IMR-90 (cell line): ENCODE data around the gene CFAP210. TPM values are rescaled to one million over a fixed set of nuclear protein-coding genes. Genes with fewer than 3 reads are reported as not detected.
A peak's percentile ranks its signal among the peaks of the same experiment; 100 is the strongest.

ENCODE experiments used
- ATAC-seq: fragments of 200-7000 bp; cut with Tn5 transposase; 2 replicates; pipeline ENCODE4 v1.9.1; 2020; ENCODE audit warnings: low read depth, mild to moderate bottlenecking, moderate library complexity
- BruUV-seq: library from RNA; stranded (reverse); fragments of 400-500 nt; replicated peaks from 2 replicates; lab custom pipeline; 2021; lab: Mats Ljungman, UMichigan
- CTCF ChIA-PET: fragments of 300-600 bp; formaldehyde crosslinking; extraction: SDS; loops from one replicate; lab custom pipeline; 2021; ENCODE audit warnings: antibody characterized with exemption; lab: Yijun Ruan, JAX
- POLR2A ChIA-PET: fragments of 300-600 bp; sonication (Branson Sonifier 250); formaldehyde crosslinking; loops from one replicate; lab custom pipeline; 2022; ENCODE audit warnings: antibody characterized with exemption; ENCODE audit not compliant: unreplicated experiment; lab: Charles Lee
- DNase-seq: peaks from one replicate; pipeline ENCODE4 v3.0.0; 2013
- H2AFZ ChIP-seq: replicated peaks from 2 replicates; pipeline ENCODE3; 2013; ENCODE audit warnings: low read length, mild to moderate bottlenecking; ENCODE audit not compliant: poor library complexity
- H2AK5ac ChIP-seq: 2 replicates; pipeline ENCODE4 v1.6.1; 2013; ENCODE audit warnings: low read depth, low read length, inconsistent platforms
- H2AK9ac ChIP-seq: replicated peaks from 2 replicates; pipeline ENCODE3; 2013; ENCODE audit warnings: mild to moderate bottlenecking, low read depth, low read length, moderate library complexity; ENCODE audit not compliant: poor library complexity
- H2BK120ac ChIP-seq: 2 replicates; pipeline ENCODE4 v1.6.1; 2013; ENCODE audit warnings: low read depth, low read length, inconsistent platforms
- H2BK15ac ChIP-seq: 3 replicates; pipeline ENCODE4 v1.6.1; 2013; ENCODE audit warnings: low read depth, low read length, inconsistent platforms
- H2BK20ac ChIP-seq: 2 replicates; pipeline ENCODE4 v1.6.1; 2013; ENCODE audit warnings: low read depth, mild to moderate bottlenecking, inconsistent platforms, low read length, moderate library complexity
- H2BK5ac ChIP-seq: 2 replicates; pipeline ENCODE4 v1.6.1; 2013; ENCODE audit warnings: mild to moderate bottlenecking, low read depth, low read length, inconsistent platforms; ENCODE audit not compliant: poor library complexity, severe bottlenecking
- H3K14ac ChIP-seq: replicated peaks from 2 replicates; pipeline ENCODE4 v1.6.1; 2013; ENCODE audit warnings: low read depth, low read length, inconsistent platforms
- H3K18ac ChIP-seq: 2 replicates; pipeline ENCODE4 v1.6.1; 2013; ENCODE audit warnings: low read depth, low read length, control low read depth
- H3K23ac ChIP-seq: 2 replicates; pipeline ENCODE4 v1.6.1; 2013; ENCODE audit warnings: low read depth, low read length, inconsistent platforms
- H3K27ac ChIP-seq: 2 replicates; pipeline ENCODE4 v1.5.1; 2013; ENCODE audit warnings: mild to moderate bottlenecking, control low read depth, low read length; ENCODE audit not compliant: insufficient read depth
- H3K27me3 ChIP-seq: 2 replicates; pipeline ENCODE4 v1.6.1; 2013; ENCODE audit warnings: low read length; ENCODE audit not compliant: control insufficient read depth, insufficient read depth
- H3K36me3 ChIP-seq: 2 replicates; pipeline ENCODE4 v1.6.1; 2013; ENCODE audit warnings: low read length, mixed read lengths; ENCODE audit not compliant: control insufficient read depth, insufficient read depth
- H3K4ac ChIP-seq: 2 replicates; pipeline ENCODE4 v1.6.1; 2013; ENCODE audit warnings: low read depth, low read length, inconsistent platforms
- H3K4me1 ChIP-seq: 2 replicates; pipeline ENCODE4 v1.6.1; 2013; ENCODE audit warnings: low read length, mixed read lengths; ENCODE audit not compliant: control insufficient read depth, insufficient read depth
- H3K4me2 ChIP-seq: 2 replicates; pipeline ENCODE4 v1.6.1; 2013; ENCODE audit warnings: low read depth, mild to moderate bottlenecking, control low read depth, low read length, moderate library complexity
- H3K4me3 ChIP-seq: 2 replicates; pipeline ENCODE4 v1.5.1; 2013; ENCODE audit warnings: low read depth, mild to moderate bottlenecking, control low read depth, low read length, moderate library complexity; ENCODE audit not compliant: insufficient read depth
- H3K56ac ChIP-seq: 2 replicates; pipeline ENCODE4 v1.6.1; 2013; ENCODE audit warnings: low read length, inconsistent platforms; ENCODE audit not compliant: insufficient read depth; ENCODE audit errors: extremely low read depth
- H3K79me1 ChIP-seq, 2 experiments: 2 replicates each; pipeline ENCODE4 v1.6.1; 2013; ENCODE audit warnings: low read length in 2 of 2, inconsistent platforms in 1 of 2, low read depth in 1 of 2
- H3K9ac ChIP-seq: 2 replicates; pipeline ENCODE4 v1.6.1; 2013; ENCODE audit warnings: low read depth, low read length, control low read depth
- H3K9me1 ChIP-seq: 2 replicates; pipeline ENCODE4 v1.6.1; 2013; ENCODE audit warnings: low read length, inconsistent platforms; ENCODE audit not compliant: insufficient read depth
- H3K9me3 ChIP-seq: 2 replicates; pipeline ENCODE4 v1.6.1; 2013; ENCODE audit warnings: low read length; ENCODE audit not compliant: control insufficient read depth, insufficient read depth
- H4K20me1 ChIP-seq: 2 replicates; pipeline ENCODE4 v1.6.1; 2013; ENCODE audit warnings: low read length, inconsistent platforms; ENCODE audit not compliant: insufficient read depth
- H4K5ac ChIP-seq: 2 replicates; pipeline ENCODE4 v1.6.1; 2013; ENCODE audit warnings: mild to moderate bottlenecking, low read depth, low read length, control low read depth
- H4K8ac ChIP-seq, 2 experiments: 2 replicates each; pipeline ENCODE4 v1.6.1; 2013; ENCODE audit warnings: low read depth in 2 of 2, low read length in 2 of 2, control low read depth in 1 of 2, inconsistent platforms in 1 of 2
- H4K91ac ChIP-seq: 2 replicates; pipeline ENCODE4 v1.6.1; 2013; ENCODE audit warnings: low read depth, low read length, inconsistent platforms; ENCODE audit not compliant: insufficient read depth
- CEBPB ChIP-seq: IDR thresholded peaks from 2 replicates; pipeline ENCODE4 v1.6.1; 2012; ENCODE audit warnings: low read depth, low read length, improper control_type of control experiment
- CHD1 ChIP-seq: IDR thresholded peaks from 2 replicates; pipeline ENCODE4 v1.6.1; 2012; ENCODE audit warnings: low read depth, low read length, improper control_type of control experiment
- FOS ChIP-seq: fragments of 150-350 bp; IDR thresholded peaks from 2 replicates; pipeline ENCODE4 v1.6.1; 2016; ENCODE audit warnings: low read depth, low read length
- MAFK ChIP-seq: IDR thresholded peaks from 2 replicates; pipeline ENCODE4 v1.6.1; 2012; ENCODE audit warnings: low read depth, low read length, improper control_type of control experiment
- MXI1 ChIP-seq: IDR thresholded peaks from 2 replicates; pipeline ENCODE4 v1.6.1; 2012; ENCODE audit warnings: low read depth, mild to moderate bottlenecking, low read length, moderate library complexity, borderline replicate concordance
- POLR2A ChIP-seq: IDR thresholded peaks from 2 replicates; pipeline ENCODE4 v1.6.1; 2012; ENCODE audit warnings: mild to moderate bottlenecking, low read depth, low read length
- WGBS, 2 experiments: methylation state at CpG; one replicate each; pipeline versions ENCODE4 v1.1.5 to v1.1.7; 2013; ENCODE audit warnings: missing lambda C conversion rate in 2 of 2; ENCODE audit not compliant: insufficient read length in 1 of 2; ENCODE audit errors: extremely low coverage in 2 of 2; 5-methylcytosine and 5-hydroxymethylcytosine counted together
- dilution Hi-C: fragments of 300-500 bp; cut with HindIII; formaldehyde crosslinking; loops from one replicate; pipeline ENCODE4 v1.14.3; 2018; ENCODE audit warnings: low sequenced_read_pairs; ENCODE audit not compliant: unreplicated experiment
- in situ Hi-C: fragments of 300-500 bp; cut with MboI; formaldehyde crosslinking; loops from 3 replicates; pipeline ENCODE4 v1.14.3; 2019; ENCODE audit warnings: low sequenced_read_pairs, inconsistent platforms, mixed read lengths
- intact Hi-C: fragments of 100-400 bp; cut with micrococcal nuclease; formaldehyde crosslinking; loops from 2 replicates; pipeline ENCODE4 v1.10.0; 2022
- polyA plus RNA-seq, 3 experiments: library from polyadenylated mRNA; depleted of rRNA; stranded (reverse); fragments of >200 nt; gene quantifications; 2 replicates each; pipeline ENCODE4 v1.2.3, GENCODE V29; 2012; ENCODE audit warnings: low replicate concordance in 1 of 3
- total RNA-seq: library from RNA; depleted of rRNA; stranded (reverse); fragments of >200 nt; gene quantifications from 2 replicates; pipeline ENCODE4 v1.2.3, GENCODE V29; 2012

Gene CFAP210
- total and polyA plus RNA-seq, 2 of the 4 experiments (the other 2 are of a cell fraction) = not detected

DNA sequence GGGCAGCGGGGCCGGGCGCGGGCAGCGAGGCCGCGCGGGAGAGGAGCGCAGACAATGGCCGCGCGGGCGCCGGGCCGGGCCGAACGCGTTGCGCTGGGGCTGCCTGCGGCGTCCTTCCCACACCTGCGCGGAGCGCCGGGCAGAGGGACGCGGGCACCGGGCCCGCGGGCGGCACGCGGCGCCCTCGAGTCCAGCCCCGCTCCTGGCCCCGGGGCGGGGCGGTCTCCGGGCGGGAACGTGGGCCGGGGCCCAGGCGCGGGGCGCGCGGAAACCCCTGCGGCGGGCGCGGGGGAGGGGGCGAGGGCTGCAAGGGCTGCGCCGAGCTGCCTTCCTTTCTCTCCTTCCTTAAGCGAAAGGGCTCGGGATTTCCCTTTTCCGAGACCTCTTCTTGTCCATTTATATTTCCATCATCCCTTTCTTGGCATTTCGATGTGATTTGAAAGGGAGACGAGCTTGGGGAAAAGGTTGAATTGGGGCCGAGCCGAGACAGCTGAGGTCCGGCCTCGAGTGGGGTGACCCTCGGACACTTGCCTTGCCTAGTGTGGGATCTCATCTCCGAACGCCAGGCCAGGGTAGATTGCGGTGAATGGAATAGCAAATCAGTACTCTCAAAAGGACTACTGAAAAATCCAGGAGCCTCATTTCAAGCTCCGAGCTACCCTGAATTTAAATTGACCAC is 40.1 kb upstream of the CFAP210 start (continued):
- TF ChIP-seq CEBPB = no peak
- TF ChIP-seq POLR2A = no peak

DNA sequence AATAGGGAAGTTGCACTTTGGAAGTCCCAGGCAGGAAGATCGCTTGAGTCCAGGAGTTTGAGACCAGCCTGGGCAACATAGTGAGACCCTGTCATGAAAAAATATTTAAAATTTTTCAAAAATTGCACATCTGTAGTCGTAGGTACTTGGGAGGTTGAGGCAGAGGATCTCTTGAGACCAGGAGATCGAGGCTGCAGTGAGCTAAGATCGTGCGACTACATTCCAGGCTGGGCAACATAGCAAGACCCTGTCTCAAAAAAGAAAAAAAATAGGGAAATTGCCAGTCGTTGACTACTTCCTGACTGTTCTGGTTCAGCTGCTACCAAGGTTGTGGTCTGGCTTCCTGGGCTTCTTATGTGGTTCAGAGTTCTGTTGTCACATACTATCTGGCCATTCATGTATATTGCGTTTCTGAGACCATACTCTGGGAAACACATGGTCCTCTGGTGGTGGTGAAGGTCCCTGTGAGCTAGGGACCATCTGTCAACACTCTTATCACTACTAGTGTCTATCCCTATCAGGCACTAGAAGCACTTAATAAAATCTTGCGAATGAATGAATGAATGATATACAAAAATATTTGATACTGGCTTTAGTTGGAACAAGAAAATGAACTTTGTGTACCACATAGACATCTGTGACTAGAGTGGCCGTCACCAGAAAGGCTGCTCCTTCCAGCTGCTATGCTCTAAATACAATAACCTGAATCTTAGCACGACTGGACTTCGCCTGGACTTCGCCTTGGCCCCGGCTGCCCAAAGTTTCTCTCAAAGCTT is 38.6 kb upstream of the CFAP210 start:
- Histone ChIP-seq H3K14ac (no peak overlapping the region), H3K4me2 (no peak overlapping the region; the same call in 1 of the 2 replicates), H2AK9ac (no peak overlapping the region), H3K4me3 (peak overlapping the region; percentile 56; the same call in 1 of the 2 replicates), H2AFZ (peak overlapping the region; percentile 94), H2BK120ac (no peak overlapping the region), H3K23ac (no peak overlapping the region), H3K36me3 (no peaks in the 10 kb centered on the region), H3K79me1 (peaks cover 0 to 4% of the 10 kb centered on the region in 2 experiments; a peak in 1 of 4 replicates), H4K8ac (no peak overlapping the region), H2BK20ac (no peak overlapping the region), H4K91ac (no peak overlapping the region), H3K27ac (no peak overlapping the region), H3K4me1 (no peaks in the 10 kb centered on the region), H3K56ac (no peak overlapping the region), H4K20me1 (no peaks in the 10 kb centered on the region), H4K5ac (no peak overlapping the region), H3K27me3 (peaks cover 5% of the 10 kb centered on the region), H3K4ac (no peak overlapping the region), H3K9me1 (no peaks in the 10 kb centered on the region), H2BK5ac (no peak overlapping the region), H3K18ac (no peak overlapping the region), H2AK5ac (no peak overlapping the region), H3K9ac (no peak overlapping the region), H2BK15ac (no peak overlapping the region), H3K9me3 (no peaks in the 10 kb centered on the region)
- ChIA-PET CTCF (interaction anchor here (0.5 kb wide), 1 partner anchor 31 kb away, joined by 3 read pairs; no protein-coding TSS in a partner anchor), POLR2A (no interaction called here)
- no peak for TF ChIP-seq FOS
- no peak for TF ChIP-seq POLR2A
- no peak for TF ChIP-seq CEBPB
- TF ChIP-seq MXI1 = no peak
- TF ChIP-seq CHD1 = no peak
- TF ChIP-seq MAFK = no peak
- no TSS peak for BruUV-seq
- 95% methylated on average over 4 of the region's 13 CpGs; no CpG with 5 or more reads in 1 of the 2 experiments for WGBS, 2 experiments
- intact Hi-C loops (no loop called here), in situ Hi-C loops (no loop called here), dilution Hi-C loops (no loop called here)
- ATAC-seq (peak; percentile 9; the same call in 1 of the 2 replicates), DNase-seq (no peak)
